HG02571 (cell line): ENCODE results near the gene PLCB1.
"Not testable (repeated sequence)": the region's sequence is repeated elsewhere in the genome, so short reads cannot be mapped to it uniquely, and the experiment has no call there.

Experiments used
- ATAC-seq: cut with Tn5 transposase; IDR thresholded peaks from one replicate; pipeline ENCODE4 v1.9.1; 2021; ENCODE audit warnings: mild to moderate bottlenecking, moderate library complexity; ENCODE audit not compliant: unreplicated experiment

Gene PLCB1

GRCh38 chr20:8155229-8155628, 23.2 kb downstream of the PLCB1 start:
- no peak for ATAC-seq

GRCh38 chr20:8155812-8156211, 23.7 kb downstream of the PLCB1 start:
- ATAC-seq, result no peak

GRCh38 chr20:8156235-8157079, 24.4 kb downstream of the PLCB1 start:
- ATAC-seq, result no peak

- not testable (repeated sequence) for ATAC-seq
Measured at GRCh38 chr20:8159217-8159616, 27.2 kb downstream of the PLCB1 start.

DNA sequence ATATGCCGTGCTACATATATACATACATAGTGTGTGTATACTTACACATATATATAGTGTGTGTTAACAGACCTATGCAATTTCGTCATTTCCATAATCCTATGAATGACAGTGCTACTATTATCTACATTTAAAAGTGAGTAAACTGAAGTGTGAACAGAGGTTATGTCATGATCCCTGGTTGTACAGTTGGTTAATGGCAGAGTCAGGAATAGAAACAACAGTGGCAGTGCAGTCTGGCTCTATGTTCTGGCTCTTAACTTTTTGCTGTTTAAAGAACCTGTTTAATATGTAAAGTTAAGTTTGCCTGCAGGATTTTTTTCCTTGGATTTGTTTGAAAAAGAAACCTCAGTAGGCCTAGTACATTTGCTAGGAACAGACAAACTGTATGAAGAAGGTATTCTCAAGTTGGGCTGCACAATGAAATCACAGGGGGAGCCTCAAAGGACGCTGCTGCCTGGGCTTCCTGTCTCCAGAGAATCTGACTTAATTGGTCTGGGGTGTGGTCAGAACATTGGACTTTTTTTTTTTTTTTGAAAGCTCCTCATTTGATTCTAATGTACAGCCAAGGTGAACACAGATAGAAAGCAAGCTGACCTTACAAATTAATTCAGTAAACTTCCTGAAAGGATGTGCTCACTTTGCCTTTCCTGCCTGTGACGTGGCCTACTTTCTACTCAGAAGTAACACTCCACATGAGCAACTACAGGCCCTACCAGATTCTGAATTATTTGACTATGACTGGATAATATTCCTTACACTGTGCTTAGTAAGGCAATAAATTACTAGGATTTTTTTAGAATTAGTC, 29.4 kb downstream of the PLCB1 start:
- no peak for ATAC-seq

DNA sequence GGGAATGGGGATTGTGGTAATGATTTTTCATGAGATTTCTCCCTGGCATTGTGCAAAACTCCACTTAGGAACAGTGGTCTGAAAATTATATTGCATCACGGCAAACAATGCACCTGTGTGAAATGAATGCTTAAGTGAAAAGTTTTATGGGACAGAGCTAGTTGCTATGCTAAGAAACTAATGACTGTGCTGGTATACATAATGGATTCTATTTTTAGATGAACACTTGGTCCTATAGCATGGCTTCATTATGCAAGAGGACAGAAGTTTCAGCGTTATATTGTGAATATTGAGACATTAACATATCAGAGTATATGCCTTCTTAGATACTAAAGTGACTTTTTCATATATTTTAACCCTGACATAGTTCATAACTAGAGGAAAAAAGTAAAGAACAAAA, 30.5 kb downstream of the PLCB1 start:
- ATAC-seq, result no peak

- no peak for ATAC-seq
Measured at GRCh38 chr20:8163543-8163942, 31.5 kb downstream of the PLCB1 start.

DNA sequence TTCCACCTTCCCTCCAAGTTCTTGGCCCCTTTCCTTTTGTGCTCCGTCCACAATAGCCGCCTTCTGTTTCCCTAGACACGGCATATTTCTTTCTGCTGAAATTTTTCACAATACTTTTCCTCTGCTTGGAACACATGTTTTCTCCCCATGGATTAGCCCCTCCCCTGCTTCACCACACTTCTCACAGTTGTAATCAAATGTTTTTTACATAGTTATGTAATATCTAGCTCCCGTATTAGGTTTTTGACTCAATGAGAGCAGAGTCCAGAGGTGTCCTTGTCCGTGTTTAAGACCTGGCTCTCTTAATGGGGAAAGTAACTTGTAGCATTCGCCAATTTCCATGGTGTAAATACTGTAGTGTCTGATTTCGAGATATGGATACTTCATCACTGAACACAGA, 34.7 kb downstream of the PLCB1 start:
- no peak for ATAC-seq

DNA sequence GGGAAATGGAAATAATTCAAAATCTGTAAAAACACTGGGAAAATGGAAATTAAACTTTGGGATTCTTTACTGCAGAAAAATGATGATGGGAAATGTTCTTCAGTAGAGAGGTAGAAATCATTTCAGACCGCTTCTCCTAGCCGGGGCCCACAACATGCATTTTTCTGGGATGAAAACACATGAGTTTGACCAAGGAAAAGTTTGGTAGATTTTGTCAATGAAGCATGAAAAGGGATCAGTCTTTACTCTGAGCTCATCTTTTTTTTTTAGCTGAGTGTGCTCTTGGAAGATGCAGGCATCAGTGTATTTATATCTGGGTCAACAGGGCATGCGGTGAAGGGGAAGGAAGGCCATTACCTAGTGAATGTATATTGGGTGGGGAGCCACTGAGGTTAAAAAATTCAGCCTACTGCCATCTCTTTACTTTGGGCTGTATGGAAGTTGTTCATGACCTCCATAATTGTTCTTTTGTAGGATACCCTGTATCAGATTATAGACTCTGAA, 36.8 kb downstream of the PLCB1 start:
- no peak for ATAC-seq

GRCh38 chr20:8170921-8171320, 38.9 kb downstream of the PLCB1 start:
- no peak for ATAC-seq

DNA sequence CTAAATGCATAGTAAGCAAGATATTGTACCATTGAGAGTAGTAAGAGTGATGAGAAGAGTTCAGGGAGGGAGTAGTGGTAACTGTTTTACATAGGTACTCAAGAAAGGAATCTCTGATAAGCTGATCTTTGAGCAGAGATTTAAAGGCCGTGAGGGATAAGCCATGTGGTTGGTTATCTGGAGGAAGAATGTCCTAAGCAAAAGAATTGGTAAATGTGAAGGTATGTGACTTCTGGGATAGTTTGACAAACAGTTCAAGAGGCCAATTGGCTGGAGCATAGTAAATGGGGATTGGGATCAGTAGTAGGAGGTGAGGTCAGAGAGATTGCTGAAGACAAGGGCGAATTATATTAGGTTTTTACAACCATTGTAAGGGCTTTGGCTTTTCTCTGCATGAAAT, 40.1 kb downstream of the PLCB1 start:
- ATAC-seq, result no peak

DNA sequence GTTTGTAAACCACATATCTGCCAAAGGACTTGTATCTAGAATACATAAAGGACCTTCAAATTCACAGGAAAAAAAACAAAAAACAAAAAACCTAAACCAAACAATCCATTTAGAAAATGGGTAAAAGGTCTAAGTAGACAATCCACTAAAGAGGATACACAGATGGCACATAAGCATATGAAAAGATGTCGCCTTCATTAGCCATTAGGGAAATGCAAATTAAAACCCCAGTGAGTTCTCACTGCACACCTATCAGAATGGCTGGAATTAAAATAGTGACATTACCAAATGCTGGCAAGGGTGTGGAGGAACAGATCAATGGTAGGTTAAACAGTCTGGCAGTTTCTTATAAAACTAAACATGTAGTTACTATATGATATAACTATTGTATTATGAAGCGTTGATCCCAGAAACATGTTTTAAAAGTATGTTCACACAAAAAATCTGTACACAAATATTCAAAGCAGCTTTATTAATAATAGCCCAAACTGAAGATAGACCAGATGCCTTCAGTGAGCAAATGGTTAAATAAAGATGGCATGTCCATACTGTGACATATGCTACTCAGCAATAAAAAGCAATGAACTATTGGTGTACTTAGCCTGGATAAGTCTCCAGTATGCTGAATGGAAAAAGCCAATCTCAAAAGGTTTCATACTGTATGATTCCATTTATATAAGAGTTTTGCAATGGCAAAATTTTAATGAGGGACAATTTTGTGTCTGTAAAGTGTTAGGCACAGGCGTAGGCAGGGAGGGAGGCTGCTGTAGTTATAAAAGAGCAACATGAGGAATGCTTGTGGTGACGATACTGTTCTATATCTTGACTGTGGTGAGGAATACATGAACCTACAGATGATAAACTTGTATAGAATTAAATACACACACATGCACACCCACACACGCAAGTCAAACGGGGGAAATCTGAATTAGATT, 43.9 kb downstream of the PLCB1 start:
- no peak for ATAC-seq

- no peak for ATAC-seq
Measured at GRCh38 chr20:8183526-8183925, 51.5 kb downstream of the PLCB1 start.

GRCh38 chr20:8187740-8188139, 55.7 kb downstream of the PLCB1 start:
- ATAC-seq, result no peak

- ATAC-seq, result no peak
Measured at GRCh38 chr20:8190043-8190880, 58.2 kb downstream of the PLCB1 start.

DNA sequence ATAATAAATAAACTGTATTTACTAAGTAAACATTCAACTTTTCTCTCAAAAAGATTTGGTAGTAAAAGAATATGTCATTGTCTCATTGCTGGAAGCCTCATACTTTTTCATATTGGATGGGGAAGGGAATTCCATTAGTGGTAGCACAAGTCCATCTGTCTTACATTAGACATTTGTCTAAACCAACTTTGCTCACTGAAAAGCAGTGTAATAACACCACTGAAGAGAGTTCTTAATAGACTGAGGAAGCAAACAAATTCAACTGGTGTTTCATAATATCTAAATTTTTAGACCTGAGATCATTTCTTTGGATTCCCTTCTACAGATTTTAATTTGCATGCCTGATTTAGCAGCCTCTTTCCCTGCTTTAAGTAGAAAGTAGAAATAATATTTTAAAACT, 62.7 kb downstream of the PLCB1 start:
- no peak for ATAC-seq

- ATAC-seq, result no peak
Measured at GRCh38 chr20:8196096-8196495, 64.0 kb downstream of the PLCB1 start.

GRCh38 chr20:8200220-8200619, 68.2 kb downstream of the PLCB1 start:
- no peak for ATAC-seq

GRCh38 chr20:8203366-8203765, 71.3 kb downstream of the PLCB1 start:
- ATAC-seq, result no peak

DNA sequence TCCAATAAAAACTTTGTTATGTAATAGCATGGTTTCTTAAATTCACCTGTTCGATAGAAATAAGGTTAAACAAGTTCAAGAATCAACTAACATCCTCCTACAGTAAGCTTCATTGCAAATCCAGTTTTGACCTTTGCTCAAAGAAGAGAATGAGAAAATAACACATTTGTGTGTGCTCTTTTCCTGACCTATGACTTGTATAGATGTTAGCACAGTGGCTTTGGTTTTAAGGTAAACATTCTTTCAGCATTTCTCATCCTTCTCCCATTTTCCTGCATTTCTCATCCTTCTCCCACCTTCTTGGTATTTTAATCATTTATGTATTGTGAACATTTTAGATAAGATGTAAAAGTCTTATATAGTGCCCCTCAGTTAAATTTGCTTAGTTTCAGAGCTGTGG, 73.9 kb downstream of the PLCB1 start:
- no peak for ATAC-seq
